GM23338 (cell line): Measurements from ENCODE around the gene NME9. TPM values are rescaled to one million over a fixed set of nuclear protein-coding genes. Genes with fewer than 3 reads are reported as not detected.

Experiments used
- CREB1 ChIP-seq: fragments of 250-450 bp; sonication (Bioruptor Pico); IDR thresholded peaks from 2 replicates; pipeline ENCODE4 v1.5.0; 2020; ENCODE audit warnings: low read depth, mild to moderate bottlenecking, moderate library complexity
- EZH2 ChIP-seq: fragments of 200-600 bp; sonication (generic); IDR thresholded peaks from one replicate; pipeline ENCODE4 v1.8.0; 2017; ENCODE audit warnings: antibody characterized with exemption, mild to moderate bottlenecking, low read depth; ENCODE audit not compliant: unreplicated experiment
- EZH2phosphoT487 ChIP-seq: fragments of 200-600 bp; sonication (generic); IDR thresholded peaks from one replicate; pipeline ENCODE4 v1.8.1; 2018; ENCODE audit warnings: antibody characterized with exemption; ENCODE audit not compliant: unreplicated experiment
- JUNB ChIP-seq: IDR thresholded peaks from one replicate; pipeline ENCODE4 v1.6.1; 2016; ENCODE audit warnings: antibody characterized with exemption; ENCODE audit not compliant: unreplicated experiment
- NANOG ChIP-seq: IDR thresholded peaks from 2 replicates; pipeline ENCODE4 v1.6.1; 2016; ENCODE audit warnings: antibody characterized with exemption, borderline replicate concordance
- POLR2AphosphoS5 ChIP-seq: IDR thresholded peaks from 2 replicates; pipeline ENCODE4 v1.6.1; 2016; ENCODE audit warnings: antibody characterized with exemption, low read depth
- REST ChIP-seq: IDR thresholded peaks from one replicate; pipeline ENCODE4 v1.6.1; 2018; ENCODE audit warnings: antibody characterized with exemption; ENCODE audit not compliant: unreplicated experiment
- ZNF114 ChIP-seq: fragments of 250-450 bp; sonication (Bioruptor Pico); IDR thresholded peaks from 2 replicates; pipeline ENCODE4 v1.5.0; 2020; ENCODE audit warnings: mild to moderate bottlenecking, moderate library complexity
- ZNF331 ChIP-seq: fragments of 250-450 bp; sonication (Bioruptor Pico); IDR thresholded peaks from 2 replicates; pipeline ENCODE4 v1.5.0; 2020; ENCODE audit warnings: low read depth, mild to moderate bottlenecking, moderate library complexity
- ZNF462 ChIP-seq: fragments of 250-450 bp; sonication (Bioruptor Pico); IDR thresholded peaks from 2 replicates; pipeline ENCODE4 v1.5.0; 2020; ENCODE audit warnings: mild to moderate bottlenecking, moderate library complexity
- polyA plus RNA-seq: library from polyadenylated mRNA; unstranded; fragments of >200 nt; fragmentation: Nextera tagmentation; extraction: Ambion mirVana; gene quantifications from 2 replicates; pipeline ENCODE4 v1.2.1, GENCODE V29; 2016
- total RNA-seq: library from RNA; depleted of rRNA; stranded (reverse); fragments of >200 nt; shearing (Covaris generic); gene quantifications from 2 replicates; pipeline ENCODE4 v1.2.3, GENCODE V29; 2014
- TF ChIP-seq, protein P1 (sequence below): IDR thresholded peaks from 2 replicates; pipeline ENCODE4 v1.6.1; 2016; ENCODE audit warnings: antibody characterized with exemption

Gene NME9
- total and polyA plus RNA-seq, 2 experiments from 2014 or later: 0.14 to 2.0 TPM

GRCh38 chr3:138338244-138338643 lies 8.6 kb upstream of the NME9 start (continued):
- TF ChIP-seq ZNF462 (CRISPR knock-in tag) (no peak), EZH2 (no peak), EZH2phosphoT487 (no peak), ZNF114 (CRISPR knock-in tag) (no peak), JUNB (no peak), CREB1 (no peak), POLR2AphosphoS5 (no peak), ZNF331 (no peak), NANOG (no peak), REST (no peak)
- TF ChIP-seq, protein P1, sequence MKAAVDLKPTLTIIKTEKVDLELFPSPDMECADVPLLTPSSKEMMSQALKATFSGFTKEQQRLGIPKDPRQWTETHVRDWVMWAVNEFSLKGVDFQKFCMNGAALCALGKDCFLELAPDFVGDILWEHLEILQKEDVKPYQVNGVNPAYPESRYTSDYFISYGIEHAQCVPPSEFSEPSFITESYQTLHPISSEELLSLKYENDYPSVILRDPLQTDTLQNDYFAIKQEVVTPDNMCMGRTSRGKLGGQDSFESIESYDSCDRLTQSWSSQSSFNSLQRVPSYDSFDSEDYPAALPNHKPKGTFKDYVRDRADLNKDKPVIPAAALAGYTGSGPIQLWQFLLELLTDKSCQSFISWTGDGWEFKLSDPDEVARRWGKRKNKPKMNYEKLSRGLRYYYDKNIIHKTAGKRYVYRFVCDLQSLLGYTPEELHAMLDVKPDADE: no peak
